Stimulated activated naive CD8-positive, alpha-beta T cell treated with anti-CD3 and anti-CD28 coated beads, Interleukin-15, Interleukin-2, amounts not matched to agents 100 U/mL and 50 U/mL, for 24 hours (primary cell): Measurements from ENCODE around the gene DNMBP.
"Not testable (repeated sequence)": the region's sequence is repeated elsewhere in the genome, so short reads cannot be mapped to it uniquely, and the experiment has no call there.

Experiments
- ATAC-seq: fragments of 150-1000 bp; cut with Tn5 transposase; one replicate; pipeline ENCODE4 v1.10.0; 2021
- DNase-seq: peaks from one replicate; pipeline ENCODE4 v3.0.0; 2021

The DNMBP gene

DNA sequence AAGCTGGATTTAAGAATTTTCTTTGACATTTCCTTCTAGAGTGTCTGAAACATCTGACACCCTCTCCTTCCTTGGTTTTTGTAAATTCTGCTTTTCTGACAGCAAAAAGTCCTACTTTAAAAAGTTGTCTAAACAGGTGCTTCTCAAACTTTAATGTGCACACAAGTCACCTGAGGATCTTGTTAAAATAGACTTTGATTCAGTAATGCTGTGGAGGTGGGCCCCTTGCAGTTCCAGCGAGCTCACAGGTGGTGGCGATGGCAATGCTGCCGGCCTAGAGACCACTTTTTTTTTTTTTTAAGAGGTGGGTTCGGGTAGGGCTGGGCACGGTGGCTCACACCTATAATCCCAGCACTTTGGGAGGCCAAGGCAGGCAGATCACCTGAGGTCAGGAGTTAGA, 150.2 kb downstream of the DNMBP start:
- DNase-seq (peak; percentile 10), ATAC-seq (no peak)

DNA sequence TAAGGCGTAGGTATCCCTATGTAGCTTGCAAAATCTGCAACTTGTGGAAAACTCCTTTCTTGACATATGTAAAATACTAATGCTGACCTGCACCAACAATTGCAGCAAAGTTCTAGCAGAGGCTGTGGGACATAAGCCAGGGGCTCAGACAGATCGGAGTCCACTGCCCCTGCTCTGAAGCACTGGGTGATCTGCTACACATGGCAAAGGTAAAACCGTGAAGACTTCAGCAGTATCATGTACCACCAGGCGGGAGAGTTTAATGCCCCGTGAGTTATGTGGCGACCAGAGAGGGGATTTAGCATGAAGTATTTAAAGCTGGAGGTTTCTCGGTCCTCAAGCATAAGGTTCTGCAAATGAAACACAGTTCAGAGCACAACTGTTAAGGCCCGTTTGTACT, 150.9 kb downstream of the DNMBP start:
- ATAC-seq, result no peak
- no peak for DNase-seq

DNA sequence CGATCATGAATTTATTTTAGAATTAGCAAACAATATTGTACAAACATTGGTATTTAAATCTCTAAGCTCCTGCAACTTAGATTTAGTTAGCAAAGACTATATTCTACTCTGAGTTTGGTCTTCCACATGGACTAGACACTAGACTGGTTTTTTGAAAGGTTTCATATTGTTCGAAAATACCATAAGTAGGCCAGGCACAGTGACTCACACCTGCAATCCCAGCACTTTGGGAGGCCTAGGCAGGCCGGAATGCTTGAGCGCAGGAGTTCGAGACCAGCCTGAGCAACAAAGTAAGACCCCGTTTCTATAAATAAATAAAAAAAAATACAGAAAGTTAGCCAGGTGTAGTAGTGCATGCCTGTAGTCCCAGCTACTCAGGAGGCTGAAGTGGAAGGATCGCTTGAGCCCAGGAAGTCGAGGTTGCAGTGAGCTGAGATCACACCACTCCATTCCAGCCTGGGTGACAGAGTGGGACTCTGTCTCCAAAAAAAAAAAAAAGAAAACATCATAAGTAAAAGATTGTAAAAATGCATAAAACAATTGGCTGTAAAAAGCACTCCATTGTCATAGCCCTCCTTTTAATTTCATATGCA, 154.2 kb downstream of the DNMBP start:
- ATAC-seq (no peak), DNase-seq (no peak)

DNA sequence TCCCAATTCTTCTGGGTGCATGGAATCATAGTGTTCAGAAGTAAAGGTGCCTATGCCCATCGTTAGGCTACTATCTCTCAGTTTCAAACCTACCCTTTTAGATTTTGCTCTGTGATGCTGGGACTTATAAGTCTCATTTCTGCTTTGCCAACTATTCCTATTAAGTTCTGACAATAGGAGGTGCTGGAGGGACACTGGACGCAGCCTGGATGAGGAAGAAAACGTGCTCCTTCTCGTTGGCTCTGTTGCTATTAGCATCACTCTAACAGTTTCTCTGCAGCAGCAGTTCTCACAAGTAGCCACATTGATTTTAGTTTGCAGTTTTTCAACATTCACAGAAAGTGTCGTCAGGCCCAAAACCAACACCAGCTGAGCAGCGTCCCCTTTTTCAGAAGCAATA, 154.9 kb downstream of the DNMBP start:
- DNase-seq, result no peak

DNA sequence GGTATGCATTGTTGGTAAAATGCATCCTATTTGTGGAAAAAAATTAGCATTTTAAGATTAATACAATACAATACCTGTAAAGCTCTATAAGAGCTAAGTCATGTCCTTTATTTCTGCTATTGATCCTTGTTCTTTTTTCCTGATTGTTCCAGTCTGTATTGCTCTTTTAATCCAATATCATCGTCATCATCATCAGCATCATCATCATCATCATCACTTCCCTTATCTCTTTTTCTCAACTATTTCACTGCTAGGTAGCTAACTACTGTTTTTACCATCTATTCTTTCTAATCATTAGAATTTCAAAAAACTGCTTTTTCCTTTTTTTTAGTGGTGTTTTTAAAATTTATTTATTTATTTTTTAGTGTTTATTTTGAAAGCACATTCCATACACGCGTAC, 156.1 kb downstream of the DNMBP start:
- DNase-seq (no peak), ATAC-seq (no peak)

More for the DNA sequence above, 154.9 kb downstream of the DNMBP start:
- ATAC-seq, result no peak

DNA sequence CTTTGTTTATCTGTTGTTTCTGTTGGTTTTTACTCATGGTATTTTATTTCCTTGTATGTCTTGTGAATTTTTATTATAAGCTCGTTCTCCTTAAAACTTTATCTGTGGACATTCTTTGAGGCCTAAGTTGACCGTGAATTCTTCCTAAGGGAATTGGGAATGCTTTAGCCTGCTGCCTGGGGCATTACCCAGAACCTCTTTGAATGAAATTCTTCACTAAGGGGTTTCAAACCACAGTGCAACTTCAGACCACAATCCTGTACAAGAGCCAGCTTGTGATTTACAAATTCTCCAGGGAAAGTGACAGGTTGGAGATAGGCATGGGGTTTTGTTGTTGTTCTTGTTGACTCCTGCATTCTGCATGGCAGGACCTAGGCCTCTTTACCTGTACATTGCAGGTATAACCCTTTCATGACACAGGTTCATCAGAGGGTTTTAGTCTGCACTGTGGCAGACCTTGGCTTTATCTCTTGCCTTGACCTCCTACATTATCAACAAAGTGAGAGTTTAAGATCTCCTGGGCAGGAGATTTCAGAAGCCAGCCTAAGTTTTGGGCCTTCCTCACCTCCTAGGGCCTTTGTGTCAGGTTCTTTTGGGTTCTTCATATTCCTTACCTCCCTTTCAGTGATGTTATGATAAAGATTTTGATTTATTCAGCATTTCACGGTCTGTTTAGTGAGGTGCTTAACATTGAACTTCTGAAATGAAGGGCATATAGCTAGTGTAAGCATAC, 157.1 kb downstream of the DNMBP start:
- no peak for DNase-seq
- ATAC-seq, result no peak

DNA sequence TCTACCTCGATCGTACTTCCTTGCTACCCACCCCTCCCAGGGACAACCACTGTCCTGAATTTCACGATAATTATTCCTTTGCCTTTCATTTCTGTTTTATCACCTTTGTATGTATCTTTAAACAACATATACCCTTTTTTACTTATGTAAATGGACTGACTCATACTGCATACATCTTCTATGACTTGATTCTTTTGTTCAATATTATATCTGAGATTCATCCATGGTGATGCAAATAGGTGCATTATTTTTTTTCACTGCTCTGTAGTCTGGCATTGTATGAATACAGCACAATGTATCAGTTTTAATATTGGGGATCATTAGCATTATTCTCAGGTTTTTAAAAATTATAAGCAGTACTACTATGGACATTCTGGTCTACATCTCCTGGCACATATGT, 157.9 kb downstream of the DNMBP start:
- ATAC-seq (no peak), DNase-seq (no peak)

DNA sequence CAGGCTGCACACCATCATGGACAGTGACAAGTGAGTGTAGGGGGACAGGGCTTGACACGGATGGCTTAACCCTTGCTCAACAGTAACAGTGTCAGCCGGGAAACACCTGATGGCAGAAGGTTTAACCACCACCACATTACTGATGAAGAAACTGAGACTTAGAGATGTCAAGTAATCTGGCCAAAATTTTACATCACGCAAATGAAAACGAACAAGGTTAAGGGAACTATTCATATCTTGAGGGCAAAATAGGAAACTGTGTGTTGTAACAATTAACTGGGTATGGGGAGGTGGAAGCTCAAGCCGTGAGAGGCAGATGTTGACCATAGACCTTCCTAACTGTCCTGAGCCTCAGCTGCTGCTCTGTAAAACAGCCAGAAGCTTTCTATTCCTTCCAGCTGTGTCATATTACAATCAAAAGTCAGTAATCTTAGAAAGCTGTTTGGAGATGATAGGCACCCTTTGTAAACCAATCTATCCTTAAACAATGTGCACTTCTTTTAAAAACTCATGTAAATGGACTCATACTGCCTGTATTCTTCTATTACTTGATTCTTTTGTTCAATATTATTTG, 158.9 kb downstream of the DNMBP start:
- no peak for DNase-seq
- ATAC-seq, result no peak

DNA sequence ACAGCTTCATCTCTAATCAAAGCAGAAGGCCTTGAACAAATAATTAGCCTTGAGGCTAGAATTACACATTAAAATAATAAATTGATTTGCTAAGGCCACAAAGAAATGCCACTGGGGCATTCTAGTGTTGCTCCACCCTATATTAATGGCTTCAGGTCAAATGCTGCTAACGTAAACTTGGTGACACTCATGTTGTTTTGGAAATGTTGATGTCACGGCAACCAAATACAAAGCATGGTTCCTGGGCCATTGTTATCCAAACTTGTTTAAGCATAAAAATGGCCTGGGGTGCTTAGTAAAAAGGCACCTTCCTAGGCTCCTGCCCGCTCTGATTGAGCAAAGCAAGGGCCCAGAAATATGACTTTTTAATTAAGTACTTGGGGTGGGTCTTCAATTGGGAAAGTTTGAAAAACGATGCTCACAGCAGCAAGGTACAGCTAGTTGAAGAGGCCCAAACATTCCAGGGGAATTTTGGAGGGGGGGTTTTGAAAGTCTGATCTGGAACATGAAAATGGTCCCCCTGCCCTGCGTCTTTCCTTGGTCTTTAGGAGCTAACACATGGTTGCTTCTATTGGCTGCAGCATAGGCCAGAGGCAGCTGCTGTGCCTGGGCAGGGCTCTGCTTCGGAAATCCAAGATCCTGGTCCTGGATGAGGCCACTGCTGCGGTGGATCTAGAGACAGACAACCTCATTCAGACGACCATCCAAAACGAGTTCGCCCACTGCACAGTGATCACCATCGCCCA, 159.6 kb downstream of the DNMBP start:
- DNase-seq (no peak), ATAC-seq (no peak)

DNA sequence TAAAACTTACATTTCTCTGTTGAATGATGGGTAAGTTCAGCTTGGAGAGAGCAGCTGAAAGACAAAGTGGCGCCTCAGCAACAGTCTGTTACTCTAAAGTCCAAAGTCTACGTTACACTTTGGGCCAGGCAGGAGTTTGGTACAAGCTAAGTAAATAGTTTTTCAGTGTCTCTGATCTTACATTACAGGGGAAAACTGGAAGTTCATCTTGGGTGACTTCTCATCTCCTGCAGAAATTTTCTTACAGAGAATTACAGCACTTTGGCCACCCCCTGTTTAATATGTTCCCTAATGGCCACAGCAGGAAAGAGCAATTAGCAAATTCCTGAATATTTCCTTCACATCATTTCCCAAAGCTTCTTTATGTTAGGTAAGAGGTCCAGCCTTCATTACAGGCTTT, 160.2 kb downstream of the DNMBP start:
- no peak for DNase-seq
- no peak for ATAC-seq

DNA sequence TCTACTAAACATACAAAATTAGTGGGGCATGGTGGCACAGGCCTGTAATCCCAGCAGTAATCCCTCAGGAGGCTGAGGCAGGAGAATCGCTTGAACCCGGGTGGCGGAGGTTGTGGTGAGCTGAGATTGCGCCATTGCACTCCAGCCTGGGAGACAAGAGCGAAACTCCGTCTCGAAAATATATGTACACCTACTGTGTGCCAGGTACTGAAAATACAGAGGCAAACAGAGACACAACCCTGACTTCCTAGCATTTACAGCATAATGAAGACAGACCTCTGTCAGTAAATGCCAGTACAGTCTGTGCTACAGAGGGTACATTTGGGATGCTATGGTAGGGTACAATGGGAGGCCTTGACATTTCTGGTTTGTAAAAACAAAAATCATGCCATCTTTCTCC, 160.7 kb downstream of the DNMBP start:
- ATAC-seq (no peak), DNase-seq (no peak)

DNA sequence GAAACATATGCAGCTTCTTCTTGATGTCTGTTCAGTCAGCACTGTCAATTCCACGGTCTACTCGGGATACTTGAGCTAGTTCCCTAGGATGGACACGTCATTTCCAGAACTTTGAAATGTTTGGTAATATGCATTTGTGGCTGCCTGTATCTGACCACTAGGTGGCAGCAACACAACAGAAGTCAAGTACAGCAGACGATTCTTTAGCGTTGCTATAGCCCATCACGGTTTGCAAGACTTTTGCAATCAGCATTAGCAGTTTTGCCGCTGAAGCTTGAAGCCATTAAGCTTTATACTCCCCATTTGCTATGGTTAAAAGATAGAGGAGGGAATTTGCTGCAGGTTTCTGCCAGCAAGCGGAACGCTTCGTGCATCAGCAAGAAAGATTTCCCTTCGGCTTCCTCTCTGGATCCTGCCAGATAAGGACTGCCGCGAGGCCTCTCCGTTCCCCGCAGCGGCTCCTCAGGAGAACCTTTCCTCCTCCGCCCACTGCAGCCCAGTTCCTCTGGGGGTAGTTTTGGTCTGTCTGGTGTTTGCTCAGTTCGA, 163.8 kb downstream of the DNMBP start:
- ATAC-seq (peak; percentile 84), DNase-seq (peak; percentile 67)

DNA sequence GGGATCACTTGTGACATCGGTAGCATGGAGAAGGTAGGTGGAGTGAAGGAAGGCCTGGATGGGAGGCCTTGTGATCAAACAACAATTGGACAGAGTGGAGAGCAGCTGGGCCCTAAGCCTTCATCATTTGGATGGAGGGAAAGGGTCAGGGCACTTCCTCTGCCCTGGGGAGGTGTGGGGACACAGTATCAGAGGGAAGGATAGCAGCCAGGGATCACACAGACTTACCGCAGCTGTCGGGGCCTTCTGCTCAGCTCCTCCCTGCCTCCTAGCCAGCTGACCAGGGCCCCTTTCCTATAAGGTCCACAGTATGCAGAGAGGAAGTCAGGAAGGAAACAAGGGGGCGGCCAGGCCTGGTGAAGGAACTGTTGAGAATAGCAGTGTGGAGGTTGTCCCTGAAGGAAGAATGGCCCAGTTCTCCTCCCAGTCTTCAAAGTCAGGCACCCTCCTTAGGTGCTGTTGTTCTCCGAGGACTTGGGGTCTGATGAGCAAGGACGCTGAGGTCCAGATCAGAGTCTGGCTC, 165.3 kb downstream of the DNMBP start:
- DNase-seq (no peak), ATAC-seq (no peak)

DNA sequence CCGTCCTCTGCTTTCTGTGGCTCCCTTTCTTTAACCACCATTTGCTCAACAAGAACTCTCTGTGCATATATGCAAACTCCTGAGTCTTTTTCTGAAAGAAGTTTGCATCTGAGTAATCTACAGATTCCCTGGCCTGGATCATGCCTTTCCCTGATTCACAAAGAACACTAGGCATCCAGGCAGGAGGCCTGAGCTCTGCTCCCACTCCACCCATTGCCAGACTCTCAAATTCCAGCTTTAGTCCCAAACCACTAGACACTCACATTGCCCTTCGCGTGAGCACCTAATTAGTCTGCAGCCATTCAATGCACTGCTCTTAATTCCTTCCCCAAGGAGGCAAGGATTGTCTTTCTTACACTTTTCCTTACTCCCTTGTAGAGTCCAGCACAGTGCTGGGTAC, 166.4 kb downstream of the DNMBP start:
- ATAC-seq, result no peak
- no peak for DNase-seq

DNA sequence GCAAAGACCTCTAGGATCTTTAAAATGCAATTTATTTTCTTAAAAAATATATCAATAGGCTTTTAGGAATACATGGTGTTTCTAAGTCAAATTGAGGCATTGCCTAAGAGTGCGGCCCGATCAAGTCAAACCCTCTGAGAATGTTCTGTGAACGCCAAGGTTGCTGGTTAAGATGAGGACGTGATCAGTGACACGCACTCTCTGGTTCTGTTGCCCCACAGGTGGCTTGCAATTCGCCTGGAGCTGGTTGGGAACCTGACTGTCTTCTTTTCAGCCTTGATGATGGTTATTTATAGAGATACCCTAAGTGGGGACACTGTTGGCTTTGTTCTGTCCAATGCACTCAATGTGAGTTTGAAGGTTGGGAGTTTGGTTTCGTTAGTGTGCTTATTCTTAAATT, 168.0 kb downstream of the DNMBP start:
- DNase-seq (no peak), ATAC-seq (no peak)

DNA sequence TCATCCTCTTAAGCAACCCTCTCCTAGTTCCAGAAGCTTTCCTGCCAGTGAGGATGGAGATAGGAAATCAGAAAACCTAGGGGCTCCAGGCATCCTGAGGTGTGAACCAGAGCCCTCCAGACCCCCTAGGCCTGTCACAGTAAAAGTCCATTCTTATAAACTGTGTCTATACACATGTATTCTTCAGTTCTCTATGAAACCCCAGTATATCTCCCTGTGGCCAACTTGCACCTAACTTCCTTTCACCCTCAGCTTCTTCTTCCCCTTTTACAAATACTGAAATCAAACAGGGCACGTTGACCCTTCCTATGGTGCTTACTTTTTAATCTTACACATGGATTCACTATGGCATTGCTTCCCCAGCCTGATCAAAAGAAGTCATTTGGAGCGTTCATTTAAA, 168.9 kb downstream of the DNMBP start:
- ATAC-seq, result not testable (repeated sequence)

DNA sequence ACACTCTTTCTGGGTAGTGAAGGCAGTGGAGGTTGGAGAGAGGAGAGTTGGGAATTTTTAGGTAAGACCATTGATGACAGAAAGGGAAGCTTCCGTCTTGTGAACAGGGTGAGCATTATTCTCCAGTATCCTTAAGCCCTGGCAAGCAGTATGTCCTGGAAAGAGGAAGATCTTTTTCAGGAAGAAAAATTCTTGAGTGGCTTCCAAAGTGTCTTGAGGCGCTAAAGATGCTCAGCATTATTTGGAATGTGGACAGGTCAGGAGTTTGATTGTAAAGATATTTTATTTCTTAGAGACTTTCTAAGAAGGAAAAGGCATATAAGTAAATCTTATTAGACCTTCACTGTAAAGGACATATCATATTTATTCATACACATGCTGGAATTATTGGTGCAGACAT, 173.0 kb downstream of the DNMBP start:
- DNase-seq (no peak), ATAC-seq (no peak)

More for the DNA sequence above, 168.9 kb downstream of the DNMBP start:
- not testable (repeated sequence) for DNase-seq

DNA sequence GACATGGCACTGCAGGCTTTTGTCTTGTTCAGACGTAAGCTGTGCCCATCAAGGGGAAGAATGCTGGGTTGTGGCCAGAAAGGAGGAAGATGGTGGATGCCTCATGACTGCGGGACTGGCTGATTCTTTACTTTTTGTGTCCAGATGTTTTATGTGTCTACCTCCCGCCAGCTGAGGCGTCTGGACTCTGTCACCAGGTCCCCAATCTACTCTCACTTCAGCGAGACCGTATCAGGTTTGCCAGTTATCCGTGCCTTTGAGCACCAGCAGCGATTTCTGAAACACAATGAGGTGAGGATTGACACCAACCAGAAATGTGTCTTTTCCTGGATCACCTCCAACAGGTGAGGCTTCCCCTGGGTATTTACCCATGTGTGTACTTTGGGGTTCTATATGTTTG, 173.8 kb downstream of the DNMBP start:
- DNase-seq, result no peak
- no peak for ATAC-seq

DNA sequence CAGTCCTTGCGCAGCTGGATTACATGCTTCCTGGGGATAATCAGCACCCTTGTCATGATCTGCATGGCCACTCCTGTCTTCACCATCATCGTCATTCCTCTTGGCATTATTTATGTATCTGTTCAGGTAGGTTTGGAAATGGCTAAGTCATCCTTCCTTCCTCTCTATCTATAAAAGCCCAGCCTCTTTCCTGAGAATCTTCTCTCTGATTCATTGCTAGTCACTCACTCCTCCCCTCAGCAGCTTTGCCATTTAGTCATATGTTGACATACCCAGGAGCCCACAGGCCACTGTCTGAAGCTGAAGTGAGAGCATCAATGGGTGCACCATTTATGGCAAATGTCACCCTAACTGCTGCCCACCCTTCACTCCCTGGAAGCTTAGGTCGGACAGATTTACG, 175.3 kb downstream of the DNMBP start:
- ATAC-seq, result peak; percentile 63

DNA sequence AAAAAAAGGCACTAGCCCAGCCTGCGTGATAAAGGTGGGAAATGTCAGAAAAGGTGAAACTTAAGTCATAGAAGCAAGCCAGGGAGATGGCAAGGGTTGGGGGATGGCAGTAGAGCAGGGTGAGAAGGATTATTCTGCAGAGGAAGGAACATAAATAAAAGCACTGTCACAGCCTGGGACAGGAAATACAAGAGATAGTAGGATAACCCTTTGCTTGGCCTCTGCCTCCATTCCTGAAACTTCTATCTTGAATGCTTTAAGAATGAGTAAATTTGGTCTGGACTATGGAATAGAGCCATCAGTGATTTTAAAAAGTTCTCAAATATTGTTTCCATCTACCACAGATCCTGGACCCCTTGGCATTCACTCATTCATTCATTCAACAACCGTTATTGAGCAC, 177.3 kb downstream of the DNMBP start:
- no peak for DNase-seq
- ATAC-seq, result no peak

More for the DNA sequence above, 175.3 kb downstream of the DNMBP start:
- no peak for DNase-seq

DNA sequence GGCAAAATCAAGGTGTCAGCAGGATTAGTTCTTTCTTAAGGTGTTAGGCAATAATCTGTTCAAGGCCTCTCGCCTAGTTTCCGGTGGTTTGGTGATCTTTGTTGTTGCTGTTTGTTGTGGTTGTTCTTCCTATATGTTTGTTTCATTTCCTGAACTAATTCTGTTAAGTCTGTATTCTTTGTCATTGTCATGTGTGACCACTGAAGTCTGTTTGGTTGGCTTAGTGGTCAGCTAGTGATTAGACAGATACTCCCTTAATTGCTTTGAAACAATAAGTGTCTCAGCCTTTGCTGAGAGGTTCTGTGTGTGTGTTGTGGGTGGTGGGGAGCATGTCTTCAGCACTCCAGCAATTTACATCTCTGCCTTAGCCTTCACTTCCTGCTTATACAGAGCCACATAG, 181.3 kb downstream of the DNMBP start:
- ATAC-seq (no peak), DNase-seq (no peak)

DNA sequence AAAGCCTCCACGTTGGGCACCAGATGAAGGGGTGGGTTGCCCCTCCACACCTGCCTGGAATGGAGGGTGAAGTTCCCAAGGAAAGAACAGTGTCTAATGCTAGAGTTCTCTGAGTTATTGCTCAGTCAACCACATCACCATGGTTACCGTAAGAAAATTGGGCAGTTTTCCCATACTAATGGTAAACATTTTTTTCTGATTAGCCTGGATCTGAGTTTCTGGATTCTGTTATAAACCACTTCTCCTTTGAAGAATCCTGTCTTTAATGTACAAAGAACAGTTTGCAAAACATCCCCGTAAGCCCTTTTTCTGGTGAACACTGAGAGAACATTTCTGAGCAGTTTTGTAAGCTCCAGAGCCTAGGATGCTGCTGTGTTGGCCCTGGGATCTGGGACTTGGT, 181.8 kb downstream of the DNMBP start:
- no peak for ATAC-seq
- no peak for DNase-seq
